ENCODE data around the gene DRC1. TPM values are rescaled to one million over a fixed set of nuclear protein-coding genes. Genes with fewer than 3 reads are reported as not detected.

Gene DRC1
- total RNA-seq, 2 donors from 2014 or later = not detected

- DNase-seq = no peak
- H3K4me3 Mint-ChIP-seq = no peak overlapping the region
- no peaks in the 10 kb centered on the region for H3K9me3 ChIP-seq (ENCODE audit: control insufficient read depth, low read length, poor library complexity, severe bottlenecking)
- peaks cover 7% of the 10 kb centered on the region for H3K4me1 Mint-ChIP-seq
- no peak for ATAC-seq
- H3K36me3 Mint-ChIP-seq (ENCODE audit: low read depth) = no peaks in the 10 kb centered on the region
- H3K27me3 Mint-ChIP-seq = peaks cover 22% of the 10 kb centered on the region
- H3K27ac Mint-ChIP-seq = no peak overlapping the region
These were observed 80.7 kb downstream of the DRC1 start for GRCh38 chr2:26482211-26483026.

GRCh38 chr2:26483027-26483326, 81.3 kb downstream of the DRC1 start:
- H3K27me3 Mint-ChIP-seq = peaks cover 22% of the 10 kb centered on the region
- H3K36me3 Mint-ChIP-seq (ENCODE audit: low read depth) = no peaks in the 10 kb centered on the region

GRCh38 chr2:26483516-26483915, 81.8 kb downstream of the DRC1 start:
- peaks cover 3% of the 10 kb centered on the region for H3K4me1 Mint-ChIP-seq
- H3K27ac Mint-ChIP-seq = no peak overlapping the region
- H3K9me3 ChIP-seq (ENCODE audit: control insufficient read depth, low read length, poor library complexity, severe bottlenecking) = no peaks in the 10 kb centered on the region
- DNase-seq (no peak), ATAC-seq (no peak)
- H3K4me3 Mint-ChIP-seq = no peak overlapping the region
- H3K36me3 Mint-ChIP-seq (ENCODE audit: low read depth) = no peaks in the 10 kb centered on the region
- H3K27me3 Mint-ChIP-seq = peaks cover 22% of the 10 kb centered on the region

More at GRCh38 chr2:26483027-26483326, 81.3 kb downstream of the DRC1 start:
- H3K4me1 Mint-ChIP-seq = peaks cover 3% of the 10 kb centered on the region
- no peak overlapping the region for H3K4me3 Mint-ChIP-seq
- ATAC-seq (no peak), DNase-seq (no peak)
- no peak overlapping the region for H3K27ac Mint-ChIP-seq
- no peaks in the 10 kb centered on the region for H3K9me3 ChIP-seq (ENCODE audit: control insufficient read depth, low read length, poor library complexity, severe bottlenecking)

- H3K4me1 Mint-ChIP-seq = peaks cover 3% of the 10 kb centered on the region
- peaks cover 22% of the 10 kb centered on the region for H3K27me3 Mint-ChIP-seq
- no peak overlapping the region for H3K27ac Mint-ChIP-seq
- no peak overlapping the region for H3K4me3 Mint-ChIP-seq
- no peak for ATAC-seq
- H3K36me3 Mint-ChIP-seq (ENCODE audit: low read depth) = no peaks in the 10 kb centered on the region
- DNase-seq = no peak
- H3K9me3 ChIP-seq (ENCODE audit: control insufficient read depth, low read length, poor library complexity, severe bottlenecking) = no peaks in the 10 kb centered on the region
These were observed 82.3 kb downstream of the DRC1 start for GRCh38 chr2:26483957-26484565.

- Mint-ChIP-seq H3K4me3 (no peak overlapping the region), H3K27ac (no peak overlapping the region), H3K4me1 (peaks cover 3% of the 10 kb centered on the region), H3K36me3 (ENCODE audit: low read depth) (no peaks in the 10 kb centered on the region), H3K27me3 (peaks cover 26% of the 10 kb centered on the region)
- DNase-seq = no peak
- ATAC-seq = no peak
- no peaks in the 10 kb centered on the region for H3K9me3 ChIP-seq (ENCODE audit: control insufficient read depth, low read length, poor library complexity, severe bottlenecking)
These were observed 82.9 kb downstream of the DRC1 start for GRCh38 chr2:26484579-26484978.

GRCh38 chr2:26485099-26485498, 83.4 kb downstream of the DRC1 start:
- H3K36me3 Mint-ChIP-seq (ENCODE audit: low read depth) = no peaks in the 10 kb centered on the region
- H3K4me3 Mint-ChIP-seq = no peak overlapping the region
- peaks cover 3% of the 10 kb centered on the region for H3K4me1 Mint-ChIP-seq
- peaks cover 28% of the 10 kb centered on the region for H3K27me3 Mint-ChIP-seq
- ATAC-seq (no peak), DNase-seq (no peak)
- H3K27ac Mint-ChIP-seq = no peak overlapping the region
- no peaks in the 10 kb centered on the region for H3K9me3 ChIP-seq (ENCODE audit: control insufficient read depth, low read length, poor library complexity, severe bottlenecking)

GRCh38 chr2:26485725-26486418, 84.2 kb downstream of the DRC1 start:
- ATAC-seq = no peak
- Mint-ChIP-seq H3K27ac (no peak overlapping the region), H3K36me3 (ENCODE audit: low read depth) (no peaks in the 10 kb centered on the region)

GRCh38 chr2:26486789-26487188, 85.1 kb downstream of the DRC1 start:
- H3K9me3 ChIP-seq (ENCODE audit: control insufficient read depth, low read length, poor library complexity, severe bottlenecking) = no peaks in the 10 kb centered on the region
- no peak overlapping the region for H3K4me3 Mint-ChIP-seq

More at GRCh38 chr2:26485725-26486418, 84.2 kb downstream of the DRC1 start:
- no peak overlapping the region for H3K4me3 Mint-ChIP-seq
- H3K4me1 Mint-ChIP-seq = peaks cover 5% of the 10 kb centered on the region
- H3K9me3 ChIP-seq (ENCODE audit: control insufficient read depth, low read length, poor library complexity, severe bottlenecking) = no peaks in the 10 kb centered on the region
- peaks cover 31% of the 10 kb centered on the region for H3K27me3 Mint-ChIP-seq
- no peak for DNase-seq

GRCh38 chr2:26487192-26487591, 85.5 kb downstream of the DRC1 start:
- H3K27me3 Mint-ChIP-seq = peaks cover 31% of the 10 kb centered on the region
- ATAC-seq (no peak), DNase-seq (no peak)
- no peaks in the 10 kb centered on the region for H3K36me3 Mint-ChIP-seq (ENCODE audit: low read depth)
- no peaks in the 10 kb centered on the region for H3K9me3 ChIP-seq (ENCODE audit: control insufficient read depth, low read length, poor library complexity, severe bottlenecking)
- H3K27ac Mint-ChIP-seq = no peak overlapping the region
- peaks cover 5% of the 10 kb centered on the region for H3K4me1 Mint-ChIP-seq
- no peak overlapping the region for H3K4me3 Mint-ChIP-seq

More at GRCh38 chr2:26486789-26487188, 85.1 kb downstream of the DRC1 start:
- peaks cover 31% of the 10 kb centered on the region for H3K27me3 Mint-ChIP-seq
- H3K36me3 Mint-ChIP-seq (ENCODE audit: low read depth) = no peaks in the 10 kb centered on the region
- no peak overlapping the region for H3K27ac Mint-ChIP-seq
- H3K4me1 Mint-ChIP-seq = peaks cover 5% of the 10 kb centered on the region
- ATAC-seq (no peak), DNase-seq (no peak)

GRCh38 chr2:26488463-26489212, 86.9 kb downstream of the DRC1 start:
- H3K36me3 Mint-ChIP-seq (ENCODE audit: low read depth) = no peaks in the 10 kb centered on the region
- peaks cover 26% of the 10 kb centered on the region for H3K27me3 Mint-ChIP-seq
- peaks cover 5% of the 10 kb centered on the region for H3K4me1 Mint-ChIP-seq
- no peaks in the 10 kb centered on the region for H3K9me3 ChIP-seq (ENCODE audit: control insufficient read depth, low read length, poor library complexity, severe bottlenecking)
- no peak overlapping the region for H3K4me3 Mint-ChIP-seq
- DNase-seq (no peak), ATAC-seq (no peak)
- no peak overlapping the region for H3K27ac Mint-ChIP-seq

GRCh38 chr2:26489213-26489850, 87.6 kb downstream of the DRC1 start:
- H3K9me3 ChIP-seq (ENCODE audit: control insufficient read depth, low read length, poor library complexity, severe bottlenecking) = no peaks in the 10 kb centered on the region
- ATAC-seq (no peak), DNase-seq (no peak)
- Mint-ChIP-seq H3K36me3 (ENCODE audit: low read depth) (no peaks in the 10 kb centered on the region), H3K27me3 (peaks cover 20% of the 10 kb centered on the region), H3K27ac (no peak overlapping the region), H3K4me1 (peaks cover 5% of the 10 kb centered on the region), H3K4me3 (no peak overlapping the region)

- Mint-ChIP-seq H3K36me3 (ENCODE audit: low read depth) (no peaks in the 10 kb centered on the region), H3K27ac (no peak overlapping the region), H3K4me3 (no peak overlapping the region), H3K4me1 (peaks cover 2% of the 10 kb centered on the region), H3K27me3 (peaks cover 18% of the 10 kb centered on the region)
- DNase-seq (no peak), ATAC-seq (no peak)
- no peaks in the 10 kb centered on the region for H3K9me3 ChIP-seq (ENCODE audit: control insufficient read depth, low read length, poor library complexity, severe bottlenecking)
These were observed 89.9 kb downstream of the DRC1 start for GRCh38 chr2:26491563-26492167.

Data from T-helper 17 cell (primary cell).